Stimulated activated naive CD8-positive, alpha-beta T cell treated with anti-CD3 and anti-CD28 coated beads, Interleukin-15, Interleukin-2, amounts not matched to agents 100 ng/mL and 50 ng/mL, for 24 hours (primary cell): ENCODE data around the gene TRIM14.
"Not testable (repeated sequence)": the region's sequence is repeated elsewhere in the genome, so short reads cannot be mapped to it uniquely, and the experiment has no call there.

Experiments used
- H3K27ac Mint-ChIP-seq: one replicate; pipeline ENCODE4 v1.8.0; 2021; ENCODE audit warnings: mild to moderate bottlenecking, mixed read lengths
- H3K27me3 Mint-ChIP-seq: one replicate; pipeline ENCODE4 v1.8.0; 2021; ENCODE audit warnings: mixed read lengths
- H3K36me3 Mint-ChIP-seq: one replicate; pipeline ENCODE4 v1.8.0; 2021; ENCODE audit warnings: low read depth, mixed read lengths
- H3K4me1 Mint-ChIP-seq: one replicate; pipeline ENCODE4 v1.8.0; 2021; ENCODE audit warnings: low read depth, mixed read lengths
- H3K4me3 Mint-ChIP-seq: one replicate; pipeline ENCODE4 v1.8.0; 2021; ENCODE audit warnings: mild to moderate bottlenecking, mixed read lengths
- H3K9me3 Mint-ChIP-seq: one replicate; pipeline ENCODE4 v1.8.0; 2021; ENCODE audit warnings: mixed read lengths

Gene TRIM14

DNA sequence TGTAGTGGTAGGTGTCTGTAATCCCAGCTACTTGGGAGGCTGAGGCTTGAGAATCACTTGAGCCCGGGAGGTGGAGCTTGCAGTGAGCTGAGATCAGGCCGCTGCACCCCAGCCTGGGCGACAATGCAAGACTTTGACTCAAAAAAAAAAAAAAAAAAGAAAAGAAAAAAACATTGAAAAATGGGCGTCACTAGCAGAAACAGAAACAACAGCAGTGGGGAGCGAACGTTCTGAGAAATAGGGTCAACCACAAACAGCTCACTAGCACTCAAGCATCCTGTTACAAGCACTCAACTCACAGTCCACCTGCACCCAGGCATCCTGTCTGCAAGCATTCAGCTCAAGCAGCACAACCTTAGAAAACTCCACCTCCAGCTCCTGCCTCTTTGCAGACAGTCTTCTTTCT is 17.2 kb downstream of the TRIM14 start:
- no peaks in the 10 kb centered on the region for H3K9me3 Mint-ChIP-seq
- peak overlapping the region; percentile 89 for H3K27ac Mint-ChIP-seq
- H3K27me3 Mint-ChIP-seq: no peaks in the 10 kb centered on the region
- H3K36me3 Mint-ChIP-seq: peaks cover 63% of the 10 kb centered on the region
- H3K4me1 Mint-ChIP-seq: peaks cover 93% of the 10 kb centered on the region
- peak overlapping the region; percentile 70 for H3K4me3 Mint-ChIP-seq

DNA sequence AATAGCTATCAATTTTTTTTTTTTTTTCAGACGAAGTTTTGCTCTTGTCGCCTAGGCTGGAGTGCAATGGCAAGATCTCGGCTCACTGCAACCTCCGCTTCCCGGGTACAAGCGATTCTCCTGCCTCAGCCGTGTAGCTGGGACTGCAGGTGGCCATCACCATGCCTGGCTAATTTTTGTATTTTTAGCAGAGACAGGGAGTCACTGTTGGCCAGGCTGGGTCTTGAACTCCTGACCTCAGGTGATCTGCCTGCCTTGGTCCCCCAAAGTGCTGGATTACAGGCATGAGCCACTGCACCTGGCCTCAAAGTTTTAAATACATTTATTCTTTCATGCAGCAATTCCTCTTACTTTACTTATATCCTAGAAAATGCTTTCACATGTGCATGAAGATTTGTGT is 17.6 kb downstream of the TRIM14 start:
- peaks cover 89% of the 10 kb centered on the region for H3K4me1 Mint-ChIP-seq
- peak overlapping the region; percentile 70 for H3K4me3 Mint-ChIP-seq
- no peaks in the 10 kb centered on the region for H3K9me3 Mint-ChIP-seq
- H3K36me3 Mint-ChIP-seq: peaks cover 63% of the 10 kb centered on the region
- H3K27ac Mint-ChIP-seq: peak overlapping the region; percentile 89
- H3K27me3 Mint-ChIP-seq: no peaks in the 10 kb centered on the region

DNA sequence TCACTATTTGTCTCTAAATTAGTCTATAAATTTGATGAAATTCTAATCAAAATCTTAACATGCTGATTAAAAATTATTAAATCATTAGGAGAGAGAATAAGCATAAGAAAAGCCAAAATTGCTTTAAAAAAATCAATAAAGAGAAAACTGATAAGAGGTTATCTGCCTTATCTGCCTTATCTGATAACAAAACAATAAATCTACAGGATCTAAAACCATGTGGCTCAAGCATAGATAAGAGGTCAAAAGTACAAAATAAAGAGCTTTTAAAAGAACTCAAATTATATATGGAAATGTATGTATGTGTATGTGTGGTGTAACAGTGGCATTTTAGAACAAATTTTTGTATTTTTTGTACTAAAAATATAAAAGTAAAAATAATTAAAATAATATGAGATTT is 18.6 kb downstream of the TRIM14 start:
- peaks cover 80% of the 10 kb centered on the region for H3K4me1 Mint-ChIP-seq
- no peak overlapping the region for H3K4me3 Mint-ChIP-seq
- peaks cover 58% of the 10 kb centered on the region for H3K36me3 Mint-ChIP-seq
- peak overlapping the region; percentile 61 for H3K27ac Mint-ChIP-seq
- H3K9me3 Mint-ChIP-seq: no peaks in the 10 kb centered on the region
- H3K27me3 Mint-ChIP-seq: no peaks in the 10 kb centered on the region

DNA sequence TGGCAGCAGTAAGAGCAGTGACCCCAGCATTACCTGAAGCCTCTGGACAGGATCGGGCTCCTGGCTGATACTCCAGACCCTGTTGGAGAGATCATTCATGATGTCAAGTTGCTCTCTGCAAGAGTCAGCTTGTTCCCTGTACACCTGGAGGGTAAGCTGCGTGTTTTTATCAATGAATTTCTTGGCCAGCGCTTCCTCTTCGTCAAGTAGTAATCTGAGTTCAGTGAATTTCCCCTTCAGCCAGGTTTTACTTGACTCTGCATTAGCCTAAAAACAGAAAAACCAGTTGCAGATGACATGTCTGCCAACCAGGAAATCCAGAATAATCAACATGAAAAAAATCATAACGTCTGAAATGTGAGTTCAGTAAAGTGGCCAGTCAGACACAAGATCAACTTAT is 19.1 kb downstream of the TRIM14 start:
- Mint-ChIP-seq H3K36me3 (peaks cover 57% of the 10 kb centered on the region), H3K4me3 (no peak overlapping the region), H3K9me3 (no peaks in the 10 kb centered on the region), H3K4me1 (peaks cover 74% of the 10 kb centered on the region), H3K27ac (peak overlapping the region; percentile 61), H3K27me3 (no peaks in the 10 kb centered on the region)

DNA sequence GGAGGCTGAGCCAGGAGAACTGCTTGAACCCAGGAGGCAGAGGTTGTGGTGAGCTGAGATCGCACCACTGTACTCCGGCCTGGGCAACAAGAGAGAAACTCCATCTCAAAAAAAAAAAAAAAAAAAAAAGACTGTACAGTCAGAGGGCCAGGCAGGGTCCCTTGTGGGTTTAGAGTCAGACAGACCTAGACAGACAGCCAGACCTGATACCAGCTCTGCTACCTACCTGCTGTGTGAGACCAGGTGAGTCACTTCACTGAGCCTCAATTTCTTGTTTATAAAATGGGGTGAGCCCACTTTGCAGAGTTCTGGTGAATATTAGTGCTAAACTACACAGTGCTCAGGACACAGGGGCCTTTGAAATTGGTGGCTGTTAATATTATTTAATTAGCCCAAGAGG is 19.7 kb downstream of the TRIM14 start:
- Mint-ChIP-seq H3K9me3 (no peaks in the 10 kb centered on the region), H3K27ac (peak overlapping the region; percentile 40), H3K4me3 (no peak overlapping the region), H3K27me3 (no peaks in the 10 kb centered on the region), H3K4me1 (peaks cover 71% of the 10 kb centered on the region), H3K36me3 (peaks cover 58% of the 10 kb centered on the region)

DNA sequence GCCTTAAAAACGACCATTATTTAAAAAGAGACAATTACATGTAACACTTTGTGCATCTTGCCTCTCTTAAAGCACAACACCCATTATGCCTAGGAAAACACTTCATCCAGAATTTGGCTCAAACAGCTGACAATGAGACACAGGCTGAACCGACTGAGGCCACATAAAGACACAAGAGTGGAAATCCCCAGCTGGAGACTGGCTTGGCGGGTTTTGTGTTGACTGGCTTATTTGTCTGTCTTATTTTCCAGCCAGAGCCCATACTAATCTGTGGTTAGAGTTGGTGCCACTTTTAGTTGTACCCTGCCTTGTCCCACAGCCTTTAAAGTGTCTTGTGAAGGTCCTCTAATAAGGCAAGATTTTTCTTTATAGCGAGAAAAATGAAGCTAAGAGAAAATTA is 21.2 kb downstream of the TRIM14 start:
- peaks cover 61% of the 10 kb centered on the region for H3K36me3 Mint-ChIP-seq
- peak overlapping the region; percentile 27 for H3K27ac Mint-ChIP-seq

DNA sequence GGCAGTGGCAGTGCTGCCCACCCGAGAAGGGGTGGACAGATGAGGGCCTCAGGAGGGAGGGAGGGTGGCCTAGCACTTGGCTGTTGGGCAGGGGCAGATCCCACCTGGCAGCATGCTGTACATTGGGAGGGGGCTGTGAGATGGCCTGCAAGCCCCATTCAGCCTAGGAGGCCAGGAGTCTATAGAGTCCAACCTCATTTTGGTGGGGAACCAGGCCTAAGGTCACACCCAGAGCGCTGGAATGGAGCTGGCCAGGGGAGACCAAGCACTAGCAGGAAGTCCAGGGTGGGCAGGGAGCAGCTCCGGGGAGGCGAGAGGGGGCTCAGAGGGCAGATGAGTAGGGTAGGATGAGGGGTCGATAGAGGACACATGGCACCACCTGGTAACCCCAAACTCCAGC is 22.9 kb downstream of the TRIM14 start:
- Mint-ChIP-seq H3K27me3 (no peaks in the 10 kb centered on the region), H3K27ac (no peak overlapping the region), H3K36me3 (peaks cover 61% of the 10 kb centered on the region), H3K4me3 (no peak overlapping the region), H3K9me3 (no peaks in the 10 kb centered on the region), H3K4me1 (peaks cover 53% of the 10 kb centered on the region)

More for the DNA sequence above, 21.2 kb downstream of the TRIM14 start:
- H3K9me3 Mint-ChIP-seq: no peaks in the 10 kb centered on the region
- H3K4me3 Mint-ChIP-seq: no peak overlapping the region
- H3K27me3 Mint-ChIP-seq: no peaks in the 10 kb centered on the region
- H3K4me1 Mint-ChIP-seq: peaks cover 67% of the 10 kb centered on the region

DNA sequence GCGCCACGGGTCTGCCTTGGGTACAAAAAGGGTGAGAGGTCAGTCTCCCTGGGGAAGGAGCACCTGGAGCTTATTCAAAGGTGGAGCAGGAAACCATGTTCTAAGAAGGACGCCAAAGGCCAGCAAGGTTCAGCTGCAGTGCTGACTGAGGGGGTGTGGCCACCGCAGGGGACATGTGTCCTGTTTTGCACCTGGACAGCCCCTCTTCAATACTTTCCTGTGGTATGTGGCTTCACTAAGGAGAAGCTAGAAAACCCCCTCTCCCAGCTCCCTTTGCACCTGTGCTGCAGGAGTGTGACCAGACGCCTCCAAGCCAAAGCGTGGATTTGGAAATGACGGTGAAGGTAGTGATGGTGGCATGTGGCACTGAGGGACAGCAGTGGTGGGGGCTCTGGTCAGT is 23.6 kb downstream of the TRIM14 start:
- peaks cover 63% of the 10 kb centered on the region for H3K36me3 Mint-ChIP-seq
- H3K27me3 Mint-ChIP-seq: no peaks in the 10 kb centered on the region
- H3K4me3 Mint-ChIP-seq: no peak overlapping the region

DNA sequence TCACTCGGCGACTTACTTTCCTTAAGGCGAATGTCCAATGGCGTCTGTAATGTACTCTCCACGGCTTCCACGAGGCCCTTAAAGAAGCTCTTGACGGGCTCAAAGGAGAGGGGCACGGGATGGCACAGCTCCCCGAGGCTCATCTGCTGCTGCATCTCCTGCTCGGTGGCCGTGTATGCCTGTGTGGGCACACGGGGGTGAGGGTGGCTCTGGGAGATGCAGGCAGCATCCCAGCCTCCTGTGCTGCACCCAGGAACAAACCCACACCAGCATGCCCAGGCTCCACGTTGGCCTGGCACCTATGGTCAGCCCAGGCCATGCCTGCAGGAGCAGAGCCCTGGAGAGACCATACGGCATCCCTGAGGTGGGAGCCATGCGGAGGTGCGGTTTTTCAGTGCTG is 24.2 kb downstream of the TRIM14 start:
- Mint-ChIP-seq H3K36me3 (peaks cover 62% of the 10 kb centered on the region), H3K27ac (no peak overlapping the region), H3K4me3 (no peak overlapping the region), H3K27me3 (no peaks in the 10 kb centered on the region), H3K4me1 (peaks cover 45% of the 10 kb centered on the region), H3K9me3 (no peaks in the 10 kb centered on the region)

More for the DNA sequence above, 23.6 kb downstream of the TRIM14 start:
- Mint-ChIP-seq H3K27ac (no peak overlapping the region), H3K9me3 (no peaks in the 10 kb centered on the region), H3K4me1 (peaks cover 46% of the 10 kb centered on the region)

DNA sequence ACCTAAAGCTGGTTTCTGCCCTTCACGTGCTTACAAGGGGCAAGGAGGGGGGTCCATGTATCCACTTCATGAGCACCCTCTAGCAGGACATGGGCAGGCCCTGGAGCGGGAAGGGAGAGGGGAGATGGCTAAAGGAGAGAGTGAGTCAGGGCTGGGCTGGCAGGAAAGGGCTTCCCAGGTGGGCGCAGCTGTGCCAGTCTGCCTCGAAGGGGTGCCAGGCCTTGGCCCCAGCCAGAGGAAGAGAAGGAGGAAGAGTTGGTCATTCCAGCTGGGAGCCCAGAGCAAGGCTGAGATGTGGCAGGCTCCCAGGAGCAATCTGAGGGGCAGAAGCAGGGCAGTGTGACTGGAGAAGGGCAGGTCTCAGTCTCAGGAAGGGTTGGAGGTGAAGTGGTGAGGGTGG is 24.7 kb downstream of the TRIM14 start:
- H3K4me1 Mint-ChIP-seq: peaks cover 45% of the 10 kb centered on the region

DNA sequence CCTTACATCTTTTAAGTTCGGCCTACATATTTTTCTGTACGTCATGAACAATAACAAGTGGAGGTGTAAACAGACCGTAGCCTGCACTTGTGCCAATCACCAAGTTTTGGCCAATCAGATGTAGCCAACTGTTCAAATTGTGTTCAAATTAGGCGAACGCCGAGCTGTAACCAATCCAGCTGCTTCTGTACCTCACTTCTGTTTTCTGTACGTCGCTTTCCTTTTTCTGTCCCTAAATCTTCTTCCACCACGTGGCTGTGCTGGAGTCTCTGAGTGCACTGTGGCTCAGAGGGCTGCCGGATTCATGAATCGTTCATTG is 26.4 kb downstream of the TRIM14 start:
- peaks cover 29% of the 10 kb centered on the region for H3K4me1 Mint-ChIP-seq
- no peak overlapping the region for H3K4me3 Mint-ChIP-seq
- H3K9me3 Mint-ChIP-seq: no peaks in the 10 kb centered on the region
- peaks cover 61% of the 10 kb centered on the region for H3K36me3 Mint-ChIP-seq
- H3K27me3 Mint-ChIP-seq: no peaks in the 10 kb centered on the region
- H3K27ac Mint-ChIP-seq: peak overlapping the region; percentile 49

More for the DNA sequence above, 24.7 kb downstream of the TRIM14 start:
- Mint-ChIP-seq H3K9me3 (no peaks in the 10 kb centered on the region), H3K27ac (no peak overlapping the region), H3K4me3 (no peak overlapping the region), H3K27me3 (no peaks in the 10 kb centered on the region), H3K36me3 (peaks cover 64% of the 10 kb centered on the region)

DNA sequence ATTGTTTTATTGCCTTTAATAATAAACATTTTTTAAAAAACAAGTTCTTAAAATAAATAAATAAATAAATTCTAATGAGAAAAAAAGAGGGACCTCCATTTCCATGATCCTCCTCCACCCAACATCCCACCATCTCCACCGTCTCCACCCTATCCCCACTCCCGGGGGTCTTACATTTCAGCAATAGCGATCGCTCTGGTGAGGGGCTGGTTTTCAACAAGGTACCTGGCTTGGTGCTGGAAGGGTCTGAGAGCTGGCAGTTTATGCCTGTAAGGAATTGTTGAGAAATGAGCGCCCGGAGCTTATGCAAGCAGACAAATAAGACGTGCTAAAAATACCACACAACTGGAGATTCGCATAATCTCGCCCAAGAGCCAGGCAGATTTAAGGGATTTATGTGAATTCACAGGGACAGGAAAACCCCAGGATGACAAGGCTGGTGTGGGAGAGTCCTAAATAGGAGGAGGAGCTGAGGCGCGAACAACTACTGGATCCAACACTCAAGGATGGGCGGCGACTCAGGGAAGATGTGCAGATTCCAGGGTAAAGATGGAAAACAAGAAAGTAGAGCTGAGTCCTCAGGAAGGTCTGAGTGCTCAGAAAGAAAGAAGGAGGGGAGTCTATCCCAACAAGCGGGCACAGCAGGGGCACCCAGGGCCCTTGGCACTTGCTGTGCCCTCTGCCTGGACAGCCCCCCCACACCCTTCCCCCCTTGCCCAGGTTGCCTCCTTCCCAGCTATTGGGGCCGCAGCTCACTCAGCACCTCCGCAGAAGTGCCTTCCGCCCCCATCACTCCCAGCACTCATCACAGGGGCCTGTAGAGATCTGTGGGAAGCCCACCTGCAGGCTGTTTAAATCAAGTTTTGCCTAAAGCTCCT is 27.0 kb downstream of the TRIM14 start:
- Mint-ChIP-seq H3K36me3 (peaks cover 57% of the 10 kb centered on the region), H3K27me3 (no peaks in the 10 kb centered on the region), H3K27ac (peak overlapping the region; percentile 46), H3K4me1 (peaks cover 23% of the 10 kb centered on the region), H3K4me3 (no peak overlapping the region), H3K9me3 (no peaks in the 10 kb centered on the region)

DNA sequence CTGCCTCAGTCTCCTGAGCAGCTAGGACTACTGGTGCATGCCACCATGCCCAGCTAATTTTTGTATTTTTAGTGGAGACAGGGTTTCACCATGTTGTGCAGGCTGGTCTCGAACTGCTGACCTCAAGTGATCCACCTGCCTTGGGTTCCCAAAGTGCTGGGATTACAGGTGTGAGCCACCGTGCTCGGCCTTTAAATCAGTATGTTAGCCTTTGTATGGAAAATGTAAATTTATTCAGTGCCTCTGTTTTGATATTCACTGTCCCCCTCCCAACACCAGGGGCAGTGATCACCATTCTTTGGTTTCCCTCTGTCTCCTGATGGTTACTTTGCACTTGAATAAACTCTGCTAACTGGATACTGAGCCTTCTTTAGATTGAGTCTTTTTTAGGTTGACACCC is 28.3 kb downstream of the TRIM14 start:
- Mint-ChIP-seq H3K36me3 (peaks cover 59% of the 10 kb centered on the region), H3K4me1 (peaks cover 23% of the 10 kb centered on the region)
- H3K27ac Mint-ChIP-seq, H3K4me3 Mint-ChIP-seq, H3K27me3 Mint-ChIP-seq, H3K9me3 Mint-ChIP-seq: not testable (repeated sequence)

DNA sequence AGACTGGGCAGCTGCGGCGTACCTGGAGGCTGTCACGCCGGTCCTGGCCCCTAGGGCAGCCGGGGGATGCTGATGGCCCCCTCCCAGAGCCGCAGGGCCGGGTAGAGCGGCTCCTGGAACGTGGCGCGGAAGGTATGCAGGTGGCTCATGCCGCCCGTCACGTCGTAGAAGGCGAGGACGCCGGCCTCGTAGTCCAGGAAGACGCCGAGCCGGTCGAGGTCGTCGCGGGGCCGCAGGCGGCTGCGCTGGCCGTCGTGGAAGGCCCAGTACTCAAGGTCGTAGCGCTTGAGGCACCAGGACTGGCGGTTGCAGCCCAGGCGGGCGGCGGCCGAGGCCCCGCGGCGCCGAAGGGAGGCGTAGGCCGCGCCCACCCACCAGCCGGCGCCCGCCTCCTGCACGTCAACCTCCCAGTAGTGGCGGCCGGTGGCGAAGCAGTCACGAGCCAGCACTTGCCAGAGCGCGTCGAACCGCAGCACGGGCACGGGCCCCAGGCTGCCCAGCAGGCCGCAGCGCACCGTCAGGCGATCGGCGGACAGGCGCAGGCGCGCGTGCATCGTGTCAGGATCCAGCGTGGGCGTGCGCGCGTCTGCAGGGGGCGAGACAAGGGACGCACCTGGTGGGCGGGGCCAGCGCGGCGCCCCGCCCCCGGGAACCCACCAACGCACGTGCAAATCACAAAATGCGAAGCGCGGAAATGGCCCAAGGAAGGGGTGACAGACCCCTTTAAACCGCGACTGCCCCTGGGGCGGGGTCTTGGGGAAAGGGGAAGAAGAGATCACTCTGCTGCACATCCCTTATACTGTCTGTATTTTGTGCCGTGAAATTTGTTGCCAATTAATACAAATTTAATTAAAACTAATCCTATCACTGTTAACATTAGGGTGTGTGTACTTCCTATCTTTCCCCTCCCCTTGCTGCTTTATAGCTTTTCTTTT is 31.3 kb downstream of the TRIM14 start:
- peaks cover 60% of the 10 kb centered on the region for H3K36me3 Mint-ChIP-seq
- H3K27me3 Mint-ChIP-seq: no peaks in the 10 kb centered on the region
- H3K4me3 Mint-ChIP-seq: no peak overlapping the region
- no peaks in the 10 kb centered on the region for H3K9me3 Mint-ChIP-seq
- H3K27ac Mint-ChIP-seq: no peak overlapping the region
- peaks cover 13% of the 10 kb centered on the region for H3K4me1 Mint-ChIP-seq

DNA sequence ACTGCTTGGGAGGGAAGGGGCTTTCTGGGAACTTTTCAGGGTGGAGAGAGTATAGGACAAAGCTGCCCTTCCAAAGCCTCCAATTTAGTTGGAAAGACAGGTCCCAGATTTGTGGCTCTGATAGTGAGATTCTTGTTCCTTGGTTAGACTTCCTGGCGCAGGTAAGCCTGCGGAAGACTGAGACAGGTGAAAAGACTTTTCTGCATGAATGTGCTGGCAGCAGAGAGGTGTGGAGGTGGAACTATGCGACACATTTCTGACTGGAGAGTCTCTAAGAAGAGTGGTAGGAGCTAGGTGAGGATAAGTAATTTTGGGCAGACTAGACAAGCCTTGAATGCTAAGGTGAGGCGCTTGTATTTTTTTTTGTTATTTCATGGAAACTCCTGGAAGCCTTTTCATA is 32.6 kb downstream of the TRIM14 start:
- Mint-ChIP-seq H3K27me3 (no peaks in the 10 kb centered on the region), H3K27ac (peak overlapping the region; percentile 47), H3K9me3 (no peaks in the 10 kb centered on the region), H3K36me3 (peaks cover 71% of the 10 kb centered on the region), H3K4me1 (peaks cover 24% of the 10 kb centered on the region), H3K4me3 (no peak overlapping the region)
